Measurements from ENCODE around the gene IFNAR2.

DNA sequence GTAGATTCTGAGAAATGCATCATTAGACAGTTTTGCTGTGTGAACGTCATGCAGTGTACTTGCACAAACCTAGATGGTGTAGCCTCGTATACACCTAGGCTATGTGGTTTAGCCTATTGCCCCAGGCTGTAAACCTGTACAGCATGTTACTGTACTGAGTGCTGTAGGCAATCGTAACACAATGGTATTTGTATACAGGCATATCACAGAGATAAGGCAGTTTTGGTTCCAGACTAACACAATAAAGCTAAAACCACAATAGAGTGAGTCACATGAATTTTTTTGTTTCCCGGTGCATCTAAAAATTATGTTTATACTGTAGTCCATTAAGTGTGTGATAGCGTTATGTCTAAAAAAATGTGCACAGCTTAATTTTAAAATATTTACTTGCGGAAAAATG, 43.3 kb downstream of the IFNAR2 start:
- TF ChIP-seq, protein P1, sequence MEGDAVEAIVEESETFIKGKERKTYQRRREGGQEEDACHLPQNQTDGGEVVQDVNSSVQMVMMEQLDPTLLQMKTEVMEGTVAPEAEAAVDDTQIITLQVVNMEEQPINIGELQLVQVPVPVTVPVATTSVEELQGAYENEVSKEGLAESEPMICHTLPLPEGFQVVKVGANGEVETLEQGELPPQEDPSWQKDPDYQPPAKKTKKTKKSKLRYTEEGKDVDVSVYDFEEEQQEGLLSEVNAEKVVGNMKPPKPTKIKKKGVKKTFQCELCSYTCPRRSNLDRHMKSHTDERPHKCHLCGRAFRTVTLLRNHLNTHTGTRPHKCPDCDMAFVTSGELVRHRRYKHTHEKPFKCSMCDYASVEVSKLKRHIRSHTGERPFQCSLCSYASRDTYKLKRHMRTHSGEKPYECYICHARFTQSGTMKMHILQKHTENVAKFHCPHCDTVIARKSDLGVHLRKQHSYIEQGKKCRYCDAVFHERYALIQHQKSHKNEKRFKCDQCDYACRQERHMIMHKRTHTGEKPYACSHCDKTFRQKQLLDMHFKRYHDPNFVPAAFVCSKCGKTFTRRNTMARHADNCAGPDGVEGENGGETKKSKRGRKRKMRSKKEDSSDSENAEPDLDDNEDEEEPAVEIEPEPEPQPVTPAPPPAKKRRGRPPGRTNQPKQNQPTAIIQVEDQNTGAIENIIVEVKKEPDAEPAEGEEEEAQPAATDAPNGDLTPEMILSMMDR (IDR thresholded peaks at IDR 0.05), result no peak
- TF ChIP-seq POLR2A (IDR thresholded peaks at IDR 0.05), result no peak

All from adrenal gland (tissue), 5 donors.